Nucleus accumbens (tissue), 56 donors: ENCODE measurements around the gene ACTN1.
A peak's percentile ranks its signal among the peaks of the same experiment; 100 is the strongest.

Experiments
- DNase-seq, 56 donors: peaks; one replicate each; lab custom pipeline; 2025; lab: John Stamatoyannopoulos, UW

Gene ACTN1

GRCh38 chr14:68971411-68972035 lies 7.6 kb downstream of the ACTN1 start:
- DNase-seq: peak in 12 of 56 donors; percentile 8 to 57 (median 30)

GRCh38 chr14:68970736-68971135 lies 8.4 kb downstream of the ACTN1 start:
- DNase-seq: no peak

GRCh38 chr14:68970038-68970612 lies 9.0 kb downstream of the ACTN1 start:
- DNase-seq: no peak

- DNase-seq: no peak
These were observed 9.6 kb downstream of the ACTN1 start for GRCh38 chr14:68969278-68970033.

- no peak for DNase-seq
These were observed 10.4 kb downstream of the ACTN1 start for GRCh38 chr14:68968721-68969120.

GRCh38 chr14:68968051-68968450 lies 11.1 kb downstream of the ACTN1 start:
- peak in 11 of 56 donors; percentile 15 to 58 (median 33) for DNase-seq

GRCh38 chr14:68967459-68967940 lies 11.6 kb downstream of the ACTN1 start:
- no peak for DNase-seq

GRCh38 chr14:68966872-68967301 lies 12.2 kb downstream of the ACTN1 start:
- DNase-seq: no peak

GRCh38 chr14:68965261-68965761 lies 13.8 kb downstream of the ACTN1 start:
- no peak for DNase-seq

GRCh38 chr14:68964300-68965093 lies 14.6 kb downstream of the ACTN1 start:
- DNase-seq: no peak

- DNase-seq: no peak
These were observed 16.4 kb downstream of the ACTN1 start for GRCh38 chr14:68962681-68963080.

GRCh38 chr14:68961781-68962584 lies 17.1 kb downstream of the ACTN1 start:
- peak in 41 of 56 donors; percentile 23 to 88 (median 61) for DNase-seq

- no peak for DNase-seq
These were observed 17.7 kb downstream of the ACTN1 start for GRCh38 chr14:68961361-68961760.

GRCh38 chr14:68960123-68960522 lies 19.0 kb downstream of the ACTN1 start:
- no peak for DNase-seq

GRCh38 chr14:68959035-68959434 lies 20.1 kb downstream of the ACTN1 start:
- DNase-seq: no peak

- DNase-seq: no peak
These were observed 20.5 kb downstream of the ACTN1 start for GRCh38 chr14:68958553-68958952.

- DNase-seq: no peak
These were observed 21.3 kb downstream of the ACTN1 start for GRCh38 chr14:68957775-68958174.

GRCh38 chr14:68956724-68957123 lies 22.4 kb downstream of the ACTN1 start:
- no peak for DNase-seq

- no peak for DNase-seq
These were observed 23.3 kb downstream of the ACTN1 start for GRCh38 chr14:68955851-68956179.
